ENCODE data around the gene KCP. TPM values are rescaled to one million over a fixed set of nuclear protein-coding genes. Genes with fewer than 3 reads are reported as not detected.

The KCP gene
- total and polyA plus RNA-seq, 9 donors: 0.05 to 1.8 (median 0.20) TPM; not detected in 4

DNA sequence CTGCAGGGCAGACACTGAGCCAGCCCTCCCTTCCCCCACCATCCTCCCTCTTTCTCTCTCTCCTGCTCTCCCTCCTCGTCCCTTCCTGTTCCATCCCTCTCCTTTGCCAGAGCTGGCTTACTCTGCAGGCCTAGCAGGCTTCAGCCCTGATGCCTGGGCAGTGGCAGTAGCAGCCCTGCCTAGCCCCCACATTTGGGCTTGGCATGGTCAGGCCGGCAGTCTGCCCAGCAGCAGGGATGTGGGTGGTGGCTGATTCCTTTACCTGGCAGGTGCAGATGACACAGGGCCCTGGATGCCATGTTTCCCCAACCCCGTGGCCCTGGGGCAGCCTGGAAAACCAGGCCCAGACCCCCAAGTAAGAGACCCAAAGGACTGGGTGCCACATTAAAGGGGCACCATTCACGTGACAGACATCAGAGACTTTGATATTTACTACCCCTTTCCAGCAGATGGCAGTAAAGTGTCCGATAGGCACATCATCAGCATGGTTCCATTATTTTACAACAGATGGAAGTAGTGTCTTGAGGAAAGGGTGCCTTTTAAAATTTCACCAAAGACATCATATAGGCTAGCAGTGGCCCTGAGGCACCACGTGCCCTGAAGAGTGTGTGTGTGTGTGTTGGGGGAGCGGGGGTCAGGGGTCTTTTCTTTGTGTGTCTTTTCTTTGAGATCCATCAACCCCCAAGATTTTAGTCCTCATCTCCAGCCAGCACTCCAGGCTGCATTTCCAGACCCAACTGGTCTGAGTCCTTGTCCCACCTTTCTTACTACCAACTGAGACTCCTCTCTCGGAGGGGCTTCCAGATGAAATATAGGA, 5.9 kb downstream of the KCP start:
- WGBS, 3 donors: 46 to 48% (median 47%) methylated on average over 8 of the region's 8 CpGs
- Histone ChIP-seq H3K36me3 (no peaks in the 10 kb centered on the region), H3K9me3 (no peaks in the 10 kb centered on the region), H3K27ac (no peak overlapping the region), H3K4me1 (ENCODE audit: insufficient read depth) (no peaks in the 10 kb centered on the region), H3K27me3 (no peaks in the 10 kb centered on the region), H3K4me3 (no peak overlapping the region)
- no peak for DNase-seq
- TF ChIP-seq, protein P1, sequence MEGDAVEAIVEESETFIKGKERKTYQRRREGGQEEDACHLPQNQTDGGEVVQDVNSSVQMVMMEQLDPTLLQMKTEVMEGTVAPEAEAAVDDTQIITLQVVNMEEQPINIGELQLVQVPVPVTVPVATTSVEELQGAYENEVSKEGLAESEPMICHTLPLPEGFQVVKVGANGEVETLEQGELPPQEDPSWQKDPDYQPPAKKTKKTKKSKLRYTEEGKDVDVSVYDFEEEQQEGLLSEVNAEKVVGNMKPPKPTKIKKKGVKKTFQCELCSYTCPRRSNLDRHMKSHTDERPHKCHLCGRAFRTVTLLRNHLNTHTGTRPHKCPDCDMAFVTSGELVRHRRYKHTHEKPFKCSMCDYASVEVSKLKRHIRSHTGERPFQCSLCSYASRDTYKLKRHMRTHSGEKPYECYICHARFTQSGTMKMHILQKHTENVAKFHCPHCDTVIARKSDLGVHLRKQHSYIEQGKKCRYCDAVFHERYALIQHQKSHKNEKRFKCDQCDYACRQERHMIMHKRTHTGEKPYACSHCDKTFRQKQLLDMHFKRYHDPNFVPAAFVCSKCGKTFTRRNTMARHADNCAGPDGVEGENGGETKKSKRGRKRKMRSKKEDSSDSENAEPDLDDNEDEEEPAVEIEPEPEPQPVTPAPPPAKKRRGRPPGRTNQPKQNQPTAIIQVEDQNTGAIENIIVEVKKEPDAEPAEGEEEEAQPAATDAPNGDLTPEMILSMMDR (IDR thresholded peaks at IDR 0.05): peak in 1 of 3 donors; percentile 11
- TF ChIP-seq EP300 (IDR thresholded peaks at IDR 0.05): no peak
- intact Hi-C loops (cut with DNase I): loop anchor here in 3 of 4 donors (5.0 to 10.0 kb wide), 3 partner anchors 173 to 190 kb away; no protein-coding TSS in a partner anchor

DNA sequence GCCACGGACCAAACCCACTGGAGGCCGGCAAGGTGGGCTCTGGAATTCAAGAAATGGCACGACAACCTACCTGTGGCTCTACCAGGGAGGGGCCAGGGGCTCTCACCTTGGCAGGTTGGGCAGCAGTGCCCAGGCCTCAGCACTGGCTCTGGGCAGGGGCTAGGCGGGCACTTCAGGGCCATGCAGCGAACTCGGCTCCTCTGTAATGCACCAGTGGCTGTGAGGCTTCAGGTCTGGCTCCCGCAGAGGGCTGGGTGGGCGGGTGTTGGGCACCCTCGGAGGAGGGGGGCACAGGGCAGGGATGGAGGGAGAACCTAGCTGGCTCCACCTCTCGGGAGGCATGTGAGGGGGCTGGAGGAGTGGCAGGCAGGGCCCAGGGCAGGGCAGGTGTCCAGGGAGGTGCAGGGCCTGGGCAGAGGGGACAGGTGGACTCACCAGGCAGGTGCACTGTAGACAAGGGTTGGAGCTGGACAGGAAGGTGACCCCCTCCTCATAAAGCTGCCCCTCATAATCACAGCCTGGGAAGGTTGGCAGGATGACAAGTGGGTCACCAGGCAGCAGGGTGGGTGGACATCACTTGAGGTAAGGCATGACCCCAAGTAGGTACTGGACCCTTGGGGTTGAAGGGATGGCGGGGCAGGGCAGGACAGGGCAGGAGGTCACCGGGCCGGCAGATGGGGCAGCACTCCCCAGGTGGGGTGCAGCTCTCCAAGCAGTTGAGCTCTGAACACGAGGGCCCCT, 6.7 kb downstream of the KCP start:
- Histone ChIP-seq H3K4me3 (no peak overlapping the region), H3K9me3 (no peaks in the 10 kb centered on the region), H3K27ac (no peak overlapping the region), H3K27me3 (no peaks in the 10 kb centered on the region), H3K4me1 (ENCODE audit: insufficient read depth) (no peaks in the 10 kb centered on the region), H3K36me3 (no peaks in the 10 kb centered on the region)
- WGBS, 3 donors: 75 to 84% (median 79%) methylated on average over 14 of the region's 14 CpGs
- no peak for TF ChIP-seq EP300 (IDR thresholded peaks at IDR 0.05)
- TF ChIP-seq, protein P1 (IDR thresholded peaks at IDR 0.05): no peak
- no peak for TF ChIP-seq POLR2A (IDR thresholded peaks at IDR 0.05)
- DNase-seq: no peak
- intact Hi-C loops (cut with DNase I): loop anchor here in 2 of 4 donors (5.0 to 10.0 kb wide), 2 partner anchors 189 to 191 kb away; no protein-coding TSS in a partner anchor

DNA sequence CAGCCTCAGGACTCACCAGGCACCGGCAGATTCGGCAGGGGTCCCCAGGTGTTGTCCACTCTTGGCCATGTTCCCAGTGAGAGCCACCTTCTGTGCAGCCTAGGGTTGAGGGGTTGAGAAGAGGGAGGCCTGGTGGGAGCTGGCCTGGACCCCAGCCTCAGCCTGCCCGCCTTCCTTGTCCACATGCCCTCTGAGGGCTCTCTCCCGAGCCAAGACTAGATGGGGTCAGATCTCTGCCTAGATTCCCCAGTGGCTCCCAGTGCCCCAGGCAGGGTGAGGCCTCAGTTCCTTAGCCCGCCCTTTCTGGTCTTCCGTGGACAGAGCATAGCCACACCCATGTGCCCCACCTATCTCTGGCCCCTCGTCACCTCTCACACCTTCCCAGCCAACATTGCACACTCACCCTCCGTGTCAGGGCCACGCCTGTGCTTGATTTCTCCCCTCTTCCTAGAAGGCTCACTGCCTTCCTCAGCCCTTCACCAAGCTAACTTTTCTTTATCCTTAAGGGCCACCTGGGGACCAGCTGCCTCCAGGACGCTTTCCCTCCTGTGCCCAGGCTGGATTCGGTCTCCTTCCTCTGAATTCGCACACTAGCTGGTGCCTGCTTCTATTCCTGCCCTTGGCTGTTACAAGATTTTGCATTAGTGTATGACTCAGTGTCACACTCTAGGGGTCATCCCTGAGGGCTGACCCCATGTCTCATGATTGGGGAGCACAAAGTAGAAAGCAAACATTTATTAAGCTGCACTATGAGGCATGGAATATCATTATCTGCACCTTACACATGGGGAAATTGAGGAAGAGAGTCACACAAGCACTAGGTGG, 7.5 kb downstream of the KCP start:
- no peaks in the 10 kb centered on the region for H3K36me3 ChIP-seq
- 80 to 88% (median 82%) methylated on average over 12 of the region's 12 CpGs for WGBS, 3 donors
- no peak for DNase-seq
- no peaks in the 10 kb centered on the region for H3K27me3 ChIP-seq
- no peak overlapping the region for H3K27ac ChIP-seq
- H3K4me1 ChIP-seq (ENCODE audit: insufficient read depth): no peaks in the 10 kb centered on the region
- TF ChIP-seq, protein P1 (IDR thresholded peaks at IDR 0.05): no peak
- TF ChIP-seq POLR2A (IDR thresholded peaks at IDR 0.05) (no peak), EP300 (IDR thresholded peaks at IDR 0.05) (no peak)
- no peaks in the 10 kb centered on the region for H3K9me3 ChIP-seq
- intact Hi-C loops (cut with DNase I): loop anchor here in 2 of 4 donors (5.0 to 10.0 kb wide), 2 partner anchors 189 to 192 kb away; no protein-coding TSS in a partner anchor
- H3K4me3 ChIP-seq: no peak overlapping the region

DNA sequence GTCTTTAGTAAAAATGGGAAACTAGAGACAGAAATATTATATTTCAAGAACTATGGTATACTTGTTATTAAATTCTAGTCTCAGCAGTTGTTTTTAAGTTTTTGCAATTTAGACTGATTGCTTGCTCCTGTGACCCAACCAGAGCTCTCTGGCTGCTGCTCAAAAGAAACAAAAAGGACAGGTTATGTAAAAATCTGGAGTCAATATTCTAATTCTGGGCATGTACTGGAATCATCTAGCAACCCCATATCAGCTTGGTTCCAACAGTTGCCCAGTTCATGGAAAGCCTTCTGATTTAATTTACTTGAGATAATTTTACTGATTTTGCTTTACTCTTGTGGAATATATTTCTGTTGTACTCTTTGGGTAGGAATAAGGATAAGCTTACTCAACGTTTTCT, 10.3 kb downstream of the KCP start:
- DNase-seq: no peak
- TF ChIP-seq, protein P1 (IDR thresholded peaks at IDR 0.05): no peak
- no peak for TF ChIP-seq POLR2A (IDR thresholded peaks at IDR 0.05)
- TF ChIP-seq EP300 (IDR thresholded peaks at IDR 0.05): no peak
- Histone ChIP-seq H3K27ac (no peak overlapping the region), H3K36me3 (no peaks in the 10 kb centered on the region), H3K4me3 (no peak overlapping the region), H3K27me3 (no peaks in the 10 kb centered on the region), H3K4me1 (ENCODE audit: insufficient read depth) (no peaks in the 10 kb centered on the region), H3K9me3 (no peaks in the 10 kb centered on the region)
- intact Hi-C loops (cut with DNase I): loop anchor here in 2 of 4 donors (5.0 to 10.0 kb wide), 2 partner anchors 192 to 195 kb away; no protein-coding TSS in a partner anchor
- WGBS, 3 donors: 49 to 61% (median 51%) methylated on average over 1 of the region's 1 CpG

Data from ovary (tissue), 9 donors.